ENCODE data around the gene CYBC1.
"Not testable (repeated sequence)": the region's sequence is repeated elsewhere in the genome, so short reads cannot be mapped to it uniquely, and the experiment has no call there.

CYBC1 gene

DNA sequence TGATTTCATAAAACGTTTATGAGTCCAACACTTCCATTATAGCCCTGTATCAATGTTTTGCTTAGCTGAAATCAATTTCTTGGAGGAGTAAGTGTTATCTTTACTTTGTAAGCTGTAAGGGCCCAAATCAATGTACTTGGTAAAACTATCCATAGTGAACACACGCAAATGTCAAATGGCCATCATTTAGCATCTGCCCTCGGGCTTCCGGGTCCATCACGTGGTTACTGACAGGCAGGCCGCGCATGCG, 7.3 kb upstream of the CYBC1 start:
- Histone ChIP-seq H3K27me3 (replicated peaks) (no peaks in the 10 kb centered on the region), H3K4me3 (ENCODE audit: low read depth, low read length) (peak overlapping the region; percentile 78), H3K36me3 (replicated peaks) (peaks cover 11% of the 10 kb centered on the region), H3K27ac (peak overlapping the region; percentile 98)
- TF ChIP-seq CTCF (IDR thresholded peaks at IDR 0.05; ENCODE audit: low read depth, low read length, missing control alignments) = no peak
- in situ Hi-C loops (cut with HindIII; ENCODE audit: low pct_ligation_motif_present, low sequenced_read_pairs) = no loop called here
- no peak for DNase-seq

DNA sequence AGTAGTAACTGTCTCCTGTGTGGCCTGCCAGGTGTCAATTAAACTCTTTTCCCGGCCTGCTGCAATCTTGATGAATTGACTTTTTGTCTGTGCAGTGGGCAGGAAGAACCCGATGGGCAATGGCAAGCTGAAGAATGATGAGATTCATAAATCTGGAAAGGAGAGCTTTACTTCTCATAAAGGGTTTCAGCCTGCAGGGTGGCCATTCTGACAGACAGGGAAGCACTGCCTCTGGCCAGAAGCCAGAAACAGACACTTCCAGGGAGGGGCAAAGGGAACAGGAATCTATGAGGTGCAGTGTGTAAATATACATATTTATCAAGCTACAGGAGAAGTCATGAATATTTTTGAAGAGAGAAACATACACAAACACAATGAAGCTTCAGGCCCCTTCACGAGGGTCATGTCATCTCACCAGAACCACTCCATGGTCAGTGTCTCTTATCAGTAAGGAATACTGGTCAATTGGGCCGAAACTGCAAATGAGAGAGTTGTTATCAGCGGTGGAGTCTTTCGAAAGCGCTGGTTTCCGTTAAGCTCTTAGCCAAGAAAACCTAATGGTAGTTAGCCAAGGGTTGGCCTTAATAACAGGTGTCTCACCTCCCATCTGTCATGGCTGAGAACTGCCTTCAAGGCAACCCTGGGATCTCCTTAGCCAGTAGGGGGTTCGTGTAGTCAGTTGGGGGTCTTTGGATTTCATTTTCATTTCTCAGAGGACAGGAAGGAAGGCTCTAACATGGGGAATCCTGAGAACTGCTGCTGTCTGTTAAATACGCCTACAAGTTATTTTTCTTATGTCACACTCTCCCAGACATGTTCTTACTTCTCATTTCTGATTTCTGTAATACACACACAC, 6.7 kb upstream of the CYBC1 start:
- TF ChIP-seq CTCF (IDR thresholded peaks at IDR 0.05; ENCODE audit: low read depth, low read length, missing control alignments) = no peak
- DNase-seq = no peak

DNA sequence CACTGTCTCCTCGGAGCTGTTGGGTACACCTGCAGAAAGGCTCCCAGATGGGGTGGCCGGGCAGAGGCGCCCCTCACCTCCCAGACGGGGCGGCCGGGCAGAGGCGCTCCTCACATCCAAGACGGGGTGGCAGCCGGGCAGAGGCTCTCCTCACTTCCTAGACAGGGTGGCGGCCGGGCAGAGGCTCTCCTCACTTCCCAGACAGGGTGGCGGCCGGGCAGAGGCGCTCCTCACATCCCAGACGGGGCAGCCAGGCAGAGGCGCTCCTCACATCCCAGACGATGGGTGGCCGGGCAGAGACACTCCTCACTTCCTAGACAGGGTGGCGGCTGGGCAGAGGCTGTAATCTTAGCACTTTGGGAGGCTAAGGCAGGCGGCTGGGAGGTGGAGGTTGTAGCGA, 3.2 kb upstream of the CYBC1 start:
- H3K27me3 ChIP-seq (replicated peaks); H3K27ac ChIP-seq; H3K36me3 ChIP-seq (replicated peaks); in situ Hi-C loops (cut with HindIII; ENCODE audit: low pct_ligation_motif_present, low sequenced_read_pairs); DNase-seq; H3K4me3 ChIP-seq (ENCODE audit: low read depth, low read length): not testable (repeated sequence)

More for the DNA sequence above, 6.7 kb upstream of the CYBC1 start:
- peaks cover 9% of the 10 kb centered on the region for H3K36me3 ChIP-seq (replicated peaks)
- no peaks in the 10 kb centered on the region for H3K27me3 ChIP-seq (replicated peaks)
- peak overlapping the region; percentile 98 for H3K27ac ChIP-seq
- in situ Hi-C loops (cut with HindIII; ENCODE audit: low pct_ligation_motif_present, low sequenced_read_pairs) = no loop called here
- peak overlapping the region; percentile 78 for H3K4me3 ChIP-seq (ENCODE audit: low read depth, low read length)

GRCh38 chr17:82453151-82453550, 2.6 kb upstream of the CYBC1 start:
- DNase-seq; in situ Hi-C loops (cut with HindIII; ENCODE audit: low pct_ligation_motif_present, low sequenced_read_pairs); H3K4me3 ChIP-seq (ENCODE audit: low read depth, low read length); H3K27ac ChIP-seq; H3K27me3 ChIP-seq (replicated peaks); H3K36me3 ChIP-seq (replicated peaks): not testable (repeated sequence)

- no peak for TF ChIP-seq CTCF (IDR thresholded peaks at IDR 0.05; ENCODE audit: low read depth, low read length, missing control alignments)
- in situ Hi-C loops (cut with HindIII; ENCODE audit: low pct_ligation_motif_present, low sequenced_read_pairs) = no loop called here
- no peaks in the 10 kb centered on the region for H3K27me3 ChIP-seq (replicated peaks)
- H3K27ac ChIP-seq = no peak overlapping the region
- H3K36me3 ChIP-seq (replicated peaks) = no peaks in the 10 kb centered on the region
- DNase-seq = no peak
- H3K4me3 ChIP-seq (ENCODE audit: low read depth, low read length) = no peak overlapping the region
Measured at GRCh38 chr17:82452162-82452561, 1.6 kb upstream of the CYBC1 start.

DNA sequence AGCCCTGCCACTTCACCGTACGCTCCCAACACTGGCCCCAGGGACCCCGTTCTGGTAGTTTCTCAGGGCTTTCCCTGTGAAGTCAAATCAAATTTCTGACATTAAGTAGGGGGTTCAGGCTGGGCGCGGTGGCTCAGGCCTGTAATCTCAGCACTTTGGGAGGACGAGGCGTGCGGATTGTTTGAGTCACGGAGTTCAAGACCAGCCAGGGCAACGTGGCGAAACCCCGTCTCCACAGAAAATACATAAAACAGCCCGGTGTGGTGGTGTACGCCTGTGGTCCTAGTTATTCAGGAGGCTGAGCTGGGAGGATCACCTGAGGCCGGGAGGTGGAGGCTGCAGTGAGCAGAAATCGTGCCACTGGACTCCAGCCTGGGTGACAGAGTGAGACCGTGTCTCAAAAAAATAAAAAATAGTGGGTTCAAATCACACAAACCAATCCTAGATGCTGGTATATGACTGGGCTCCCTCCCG, 632 bp downstream of the CYBC1 start:
- Histone ChIP-seq H3K27me3 (replicated peaks) (no peaks in the 10 kb centered on the region), H3K27ac (peak overlapping the region; percentile 63), H3K4me3 (ENCODE audit: low read depth, low read length) (peak overlapping the region; percentile 78), H3K36me3 (replicated peaks) (no peaks in the 10 kb centered on the region)
- in situ Hi-C loops (cut with HindIII; ENCODE audit: low pct_ligation_motif_present, low sequenced_read_pairs) = no loop called here
- DNase-seq = no peak
- TF ChIP-seq CTCF (IDR thresholded peaks at IDR 0.05; ENCODE audit: low read depth, low read length, missing control alignments) = no peak

Measured in brain microvascular endothelial cell (primary cell).